Measurements from ENCODE around the gene EFCAB8.

DNA sequence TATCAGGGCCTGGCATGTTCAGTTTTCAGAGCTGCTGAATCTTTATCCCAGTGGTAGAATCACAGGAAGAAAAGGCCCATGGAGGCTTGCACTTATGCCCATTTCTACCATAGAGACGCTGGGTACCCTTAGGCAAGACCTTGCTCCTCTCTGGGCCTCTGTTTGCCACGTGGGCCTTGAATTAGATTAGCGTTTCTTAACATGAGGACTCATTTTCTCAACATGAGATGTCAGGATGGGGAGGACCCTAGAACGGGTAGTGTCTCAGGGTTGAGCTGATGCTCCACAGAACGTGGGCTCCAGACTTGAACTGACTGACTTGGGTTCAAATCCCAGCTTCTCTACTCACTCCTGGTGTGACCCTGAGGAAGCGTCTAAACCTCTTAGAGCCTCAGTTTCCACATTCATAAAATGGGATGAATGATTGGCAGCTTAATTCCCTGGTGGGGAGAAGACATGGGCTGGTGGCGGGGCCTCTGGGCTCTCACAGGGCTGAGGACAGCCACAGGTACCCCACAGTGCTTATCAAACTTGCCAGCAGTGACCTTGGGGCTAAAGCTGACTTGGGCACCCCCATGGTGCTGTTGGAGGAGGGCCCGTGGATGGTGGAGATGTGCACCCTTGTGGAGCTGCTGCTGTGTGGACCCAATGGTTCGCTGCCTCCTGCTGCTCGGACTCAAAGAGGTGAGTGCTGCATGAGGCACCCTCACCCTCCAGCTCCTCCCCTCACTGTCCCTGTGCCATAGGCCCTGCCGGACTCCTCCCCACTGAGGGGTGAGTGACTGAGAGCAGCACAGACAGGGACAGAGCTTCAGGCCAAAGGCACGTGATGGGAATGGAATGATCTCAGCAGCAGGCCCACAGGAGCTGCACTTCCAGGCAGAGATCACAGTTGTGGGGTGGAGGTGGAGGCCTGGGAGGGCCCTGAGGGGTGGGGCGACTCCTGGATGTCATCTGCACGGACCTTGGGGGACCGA lies 117.3 kb downstream of the EFCAB8 start:
- TF ChIP-seq EP300 (IDR thresholded peaks at IDR 0.05; ENCODE audit: borderline replicate concordance) (no peak), CEBPB (IDR thresholded peaks at IDR 0.05) (no peak), TAF1 (IDR thresholded peaks at IDR 0.05; ENCODE audit: low read depth) (no peak), ZBTB7A (IDR thresholded peaks at IDR 0.05; ENCODE audit: low read depth) (no peak), RAD21 (IDR thresholded peaks at IDR 0.05; ENCODE audit: low read depth) (no peak), TCF12 (IDR thresholded peaks at IDR 0.05; ENCODE audit: low read depth) (no peak)
- TF ChIP-seq, protein P1, sequence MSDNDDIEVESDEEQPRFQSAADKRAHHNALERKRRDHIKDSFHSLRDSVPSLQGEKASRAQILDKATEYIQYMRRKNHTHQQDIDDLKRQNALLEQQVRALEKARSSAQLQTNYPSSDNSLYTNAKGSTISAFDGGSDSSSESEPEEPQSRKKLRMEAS (IDR thresholded peaks at IDR 0.05): no peak
- TF ChIP-seq, protein P2, sequence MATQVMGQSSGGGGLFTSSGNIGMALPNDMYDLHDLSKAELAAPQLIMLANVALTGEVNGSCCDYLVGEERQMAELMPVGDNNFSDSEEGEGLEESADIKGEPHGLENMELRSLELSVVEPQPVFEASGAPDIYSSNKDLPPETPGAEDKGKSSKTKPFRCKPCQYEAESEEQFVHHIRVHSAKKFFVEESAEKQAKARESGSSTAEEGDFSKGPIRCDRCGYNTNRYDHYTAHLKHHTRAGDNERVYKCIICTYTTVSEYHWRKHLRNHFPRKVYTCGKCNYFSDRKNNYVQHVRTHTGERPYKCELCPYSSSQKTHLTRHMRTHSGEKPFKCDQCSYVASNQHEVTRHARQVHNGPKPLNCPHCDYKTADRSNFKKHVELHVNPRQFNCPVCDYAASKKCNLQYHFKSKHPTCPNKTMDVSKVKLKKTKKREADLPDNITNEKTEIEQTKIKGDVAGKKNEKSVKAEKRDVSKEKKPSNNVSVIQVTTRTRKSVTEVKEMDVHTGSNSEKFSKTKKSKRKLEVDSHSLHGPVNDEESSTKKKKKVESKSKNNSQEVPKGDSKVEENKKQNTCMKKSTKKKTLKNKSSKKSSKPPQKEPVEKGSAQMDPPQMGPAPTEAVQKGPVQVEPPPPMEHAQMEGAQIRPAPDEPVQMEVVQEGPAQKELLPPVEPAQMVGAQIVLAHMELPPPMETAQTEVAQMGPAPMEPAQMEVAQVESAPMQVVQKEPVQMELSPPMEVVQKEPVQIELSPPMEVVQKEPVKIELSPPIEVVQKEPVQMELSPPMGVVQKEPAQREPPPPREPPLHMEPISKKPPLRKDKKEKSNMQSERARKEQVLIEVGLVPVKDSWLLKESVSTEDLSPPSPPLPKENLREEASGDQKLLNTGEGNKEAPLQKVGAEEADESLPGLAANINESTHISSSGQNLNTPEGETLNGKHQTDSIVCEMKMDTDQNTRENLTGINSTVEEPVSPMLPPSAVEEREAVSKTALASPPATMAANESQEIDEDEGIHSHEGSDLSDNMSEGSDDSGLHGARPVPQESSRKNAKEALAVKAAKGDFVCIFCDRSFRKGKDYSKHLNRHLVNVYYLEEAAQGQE (IDR thresholded peaks at IDR 0.05; ENCODE audit: low read depth): no peak

Measured in Ishikawa (cell line).